GM12878 (cell line): Measurements from ENCODE around the gene ZC3H6. TPM values are rescaled to one million over a fixed set of nuclear protein-coding genes. Genes with fewer than 3 reads are reported as not detected.
"Not testable (repeated sequence)": the region's sequence is repeated elsewhere in the genome, so short reads cannot be mapped to it uniquely, and the experiment has no call there.

Experiments
- ATAC-seq: fragments of 200-7000 bp; cut with Tn5 transposase; 3 replicates; pipeline ENCODE4 v1.9.1; 2020; ENCODE audit warnings: mild to moderate bottlenecking, moderate library complexity
- BruUV-seq: library from RNA; stranded (reverse); fragments of 400-500 nt; replicated peaks from 2 replicates; lab custom pipeline; 2021; lab: Mats Ljungman, UMichigan
- CTCF ChIA-PET: fragments of 300-600 bp; sonication (Branson Sonifier 250); formaldehyde crosslinking; extraction: SDS; loops from one replicate; lab custom pipeline; 2021; ENCODE audit warnings: inconsistent platforms; lab: Yijun Ruan, JAX
- POLR2A ChIA-PET: fragments of 350-600 bp; formaldehyde crosslinking; extraction: SDS; loops from one replicate; lab custom pipeline; 2021; ENCODE audit warnings: inconsistent platforms; lab: Charles Lee
- RAD21 ChIA-PET: fragments of 300-600 bp; sonication (Branson Sonifier 250); formaldehyde crosslinking; loops from one replicate; lab custom pipeline; 2023; ENCODE audit warnings: antibody characterized with exemption; ENCODE audit not compliant: unreplicated experiment; lab: Charles Lee
- SMC1A ChIA-PET: fragments of 300-600 bp; sonication (Branson Sonifier 250); formaldehyde crosslinking; loops from one replicate; lab custom pipeline; 2023; ENCODE audit not compliant: unreplicated experiment, uncharacterized antibody; lab: Charles Lee
- DNase-seq: peaks from one replicate; pipeline ENCODE4 v3.0.0-alpha.2; 2011; ENCODE audit warnings: low read depth, low spot score
- FAIRE-seq: peaks from 3 replicates; lab custom pipeline; 2011; peaks lifted over from hg19 to GRCh38; lab: Jason Lieb, UNC
- H2AFZ ChIP-seq: 2 replicates; pipeline ENCODE4 v1.6.0; 2011; ENCODE audit warnings: low read depth, low read length, control low read depth; ENCODE audit not compliant: control insufficient read depth
- H3K27ac ChIP-seq: 2 replicates; pipeline ENCODE4 v1.5.1; 2011; ENCODE audit warnings: control low read depth; ENCODE audit not compliant: control insufficient read depth, insufficient read depth
- H3K27me3 ChIP-seq, 2 experiments: replicated peaks in 1 of 2; 2 replicates each; pipeline versions ENCODE4 v1.6.0 to v1.6.1; 2011; ENCODE audit warnings: low read length in 1 of 2; ENCODE audit not compliant: control insufficient read depth in 2 of 2, insufficient read depth in 2 of 2
- H3K36me3 ChIP-seq, 2 experiments: 2 replicates each; pipeline ENCODE4 v1.5.1; 2011; ENCODE audit warnings: low read length in 1 of 2; ENCODE audit not compliant: control insufficient read depth in 2 of 2, insufficient read depth in 2 of 2
- H3K4me1 ChIP-seq: 2 replicates; pipeline ENCODE4 v1.6.1; 2011; ENCODE audit warnings: mild to moderate bottlenecking, low read length, moderate library complexity, mixed read lengths; ENCODE audit not compliant: control insufficient read depth, insufficient read depth
- H3K4me2 ChIP-seq: 2 replicates; pipeline ENCODE4 v1.6.0; 2011; ENCODE audit warnings: control low read depth; ENCODE audit not compliant: control insufficient read depth, insufficient read depth
- H3K4me3 ChIP-seq: fragments of 200-600 bp; sonication (generic); 2 replicates; pipeline ENCODE4 v1.5.1; 2016
- H3K79me2 ChIP-seq: 2 replicates; pipeline ENCODE4 v1.6.0; 2011; ENCODE audit warnings: low read length; ENCODE audit not compliant: control insufficient read depth, insufficient read depth
- H3K9ac ChIP-seq: 2 replicates; pipeline ENCODE4 v1.8.0; 2011; ENCODE audit warnings: low read length, control low read depth, mixed read lengths; ENCODE audit not compliant: control insufficient read depth, insufficient read depth
- H3K9me3 ChIP-seq: replicated peaks from 3 replicates; pipeline ENCODE4 v1.5.1; 2011; ENCODE audit warnings: mild to moderate bottlenecking, low read length; ENCODE audit not compliant: control insufficient read depth, insufficient read depth
- H4K20me1 ChIP-seq: 2 replicates; pipeline ENCODE4 v1.6.0; 2011; ENCODE audit not compliant: control insufficient read depth, insufficient read depth
- CBFB ChIP-seq: IDR thresholded peaks from 2 replicates; pipeline ENCODE4 v1.6.1; 2016; ENCODE audit warnings: antibody characterized with exemption, low read depth
- E4F1 ChIP-seq: fragments of 450-650 bp; IDR thresholded peaks from 2 replicates; pipeline ENCODE4 v1.6.1; 2018; ENCODE audit warnings: borderline replicate concordance, mild to moderate bottlenecking; ENCODE audit not compliant: partially characterized antibody
- EGR1 ChIP-seq, 2 experiments: IDR thresholded peaks; 1 replicate in 1 of 2; 2 replicates in 1 of 2; pipeline ENCODE4 v1.6.1; 2011 to 2012; ENCODE audit warnings: low read depth in 2 of 2, low read length in 2 of 2, borderline replicate concordance in 1 of 2, mild to moderate bottlenecking in 1 of 2, moderate library complexity in 1 of 2
- NFXL1 ChIP-seq: fragments of 450-650 bp; IDR thresholded peaks from 2 replicates; pipeline ENCODE4 v1.6.1; 2017; ENCODE audit warnings: antibody characterized with exemption, mild to moderate bottlenecking, borderline replicate concordance
- WGBS: methylation state at CpG from one replicate; pipeline ENCODE4 v1.1.6; 2016; ENCODE audit warnings: low lambda C conversion rate; ENCODE audit not compliant: insufficient replicate concordance, insufficient coverage; ENCODE audit errors: missing lambda C conversion rate; 5-methylcytosine and 5-hydroxymethylcytosine counted together
- in situ Hi-C: fragments of 300-500 bp; cut with MboI; formaldehyde crosslinking; loops from 9 replicates; pipeline ENCODE4 v1.14.3; 2018; ENCODE audit warnings: mixed read lengths
- intact Hi-C: fragments of 100-400 bp; cut with micrococcal nuclease; formaldehyde crosslinking; loops from one replicate; pipeline ENCODE4 v1.14.2; 2022; ENCODE audit not compliant: unreplicated experiment
- polyA plus RNA-seq, 11 experiments: library from polyadenylated mRNA; depleted of rRNA in 4 of 11; unstranded in 6 of 11; stranded (reverse) in 5 of 11; fragments of >200 nt; fragmentation: Nextera tagmentation in 4 of 11; fragmentation: Illumina TruSeq in 1 of 11; extraction: Ambion mirVana in 4 of 11; extraction: Trizol in 1 of 11; gene quantifications; 1 replicate in 1 of 11; 2 replicates in 10 of 11; pipeline versions ENCODE4 v1.2.1 to v1.2.3, GENCODE V29; 2011 to 2016; ENCODE audit warnings: inconsistent platforms in 2 of 11, missing spikeins in 2 of 11, low read depth in 1 of 11
- total RNA-seq, 4 experiments: library from RNA; depleted of rRNA in 3 of 4; stranded (reverse); fragments of >200 nt in 3 of 4; fragmentation: Illumina TruSeq in 1 of 4; extraction: Trizol in 1 of 4; gene quantifications; 2 replicates each; pipeline versions ENCODE4 v1.2.1 to v1.2.3, GENCODE V29; 2013 to 2021
- TF ChIP-seq, protein P1 (sequence below): IDR thresholded peaks from 2 replicates; pipeline ENCODE4 v1.6.1; 2012; ENCODE audit warnings: mild to moderate bottlenecking, low read depth, low read length
- TF ChIP-seq, protein P2 (sequence below): fragments of 150-350 bp; IDR thresholded peaks from 2 replicates; pipeline ENCODE4 v1.6.1; 2016; ENCODE audit warnings: low read depth, low read length

The ZC3H6 gene
- total and polyA plus RNA-seq, 10 of the 15 experiments (the other 5 are each of a cell fraction or from before 2014, with no cell fraction given) = 0.53 to 4.7 (median 1.9) TPM

GRCh38 chr2:112283535-112283934 is 8.1 kb downstream of the ZC3H6 start:
- FAIRE-seq, DNase-seq, BruUV-seq, H3K27me3 ChIP-seq, H2AFZ ChIP-seq, H3K4me2 ChIP-seq, H3K36me3 ChIP-seq, POLR2A ChIA-PET, in situ Hi-C loops, H3K9ac ChIP-seq, RAD21 ChIA-PET, H4K20me1 ChIP-seq, H3K9me3 ChIP-seq, SMC1A ChIA-PET, H3K27ac ChIP-seq, intact Hi-C loops, ATAC-seq, H3K4me3 ChIP-seq, H3K4me1 ChIP-seq, H3K79me2 ChIP-seq: not testable (repeated sequence)
- 94% methylated on average over 2 of the region's 2 CpGs for WGBS
- CTCF ChIA-PET = interaction anchor here (0.7 kb wide), 1 partner anchor 30 kb away, joined by 3 read pairs; no protein-coding TSS in a partner anchor

DNA sequence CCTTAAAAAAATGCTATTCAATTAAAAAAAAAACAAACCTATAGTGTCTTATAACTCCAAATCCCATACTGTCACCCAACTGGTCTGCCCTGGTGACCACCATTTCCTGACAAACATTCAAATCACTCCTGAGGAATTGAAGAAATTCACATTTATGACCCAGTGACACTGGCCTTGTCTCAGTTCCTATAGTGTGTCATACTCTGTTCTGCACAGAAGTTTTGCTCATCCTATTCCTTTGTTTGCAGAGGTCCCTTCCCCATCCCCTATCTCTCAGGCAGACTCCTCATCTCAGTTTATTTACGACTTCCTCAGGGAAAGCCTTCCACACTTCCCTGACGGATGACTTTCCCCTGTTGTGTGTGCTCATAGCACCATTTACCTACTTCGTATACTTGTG is 14.7 kb downstream of the ZC3H6 start:
- Histone ChIP-seq H3K9me3 (no peaks in the 10 kb centered on the region), H3K27ac (no peak overlapping the region), H3K79me2 (no peaks in the 10 kb centered on the region), H4K20me1 (no peaks in the 10 kb centered on the region), H3K4me3 (no peak overlapping the region), H3K9ac (no peak overlapping the region), H3K36me3 (no peaks in the 10 kb centered on the region), H3K4me1 (no peaks in the 10 kb centered on the region), H3K4me2 (no peak overlapping the region), H2AFZ (no peak overlapping the region), H3K27me3 (no peaks in the 10 kb centered on the region)
- RAD21 ChIA-PET = no interaction called here
- ATAC-seq (no peak), DNase-seq (no peak), FAIRE-seq (no peak)
- intact Hi-C loops = no loop called here
- POLR2A ChIA-PET = no interaction called here
- BruUV-seq = no TSS peak
- SMC1A ChIA-PET = no interaction called here
- CTCF ChIA-PET = interaction anchor here (1.6 kb wide), 1 partner anchor 31 kb away, joined by 5 read pairs; no protein-coding TSS in a partner anchor
- WGBS = 58% methylated on average over 3 of the region's 3 CpGs
- in situ Hi-C loops = no loop called here
- TF ChIP-seq, protein P1, sequence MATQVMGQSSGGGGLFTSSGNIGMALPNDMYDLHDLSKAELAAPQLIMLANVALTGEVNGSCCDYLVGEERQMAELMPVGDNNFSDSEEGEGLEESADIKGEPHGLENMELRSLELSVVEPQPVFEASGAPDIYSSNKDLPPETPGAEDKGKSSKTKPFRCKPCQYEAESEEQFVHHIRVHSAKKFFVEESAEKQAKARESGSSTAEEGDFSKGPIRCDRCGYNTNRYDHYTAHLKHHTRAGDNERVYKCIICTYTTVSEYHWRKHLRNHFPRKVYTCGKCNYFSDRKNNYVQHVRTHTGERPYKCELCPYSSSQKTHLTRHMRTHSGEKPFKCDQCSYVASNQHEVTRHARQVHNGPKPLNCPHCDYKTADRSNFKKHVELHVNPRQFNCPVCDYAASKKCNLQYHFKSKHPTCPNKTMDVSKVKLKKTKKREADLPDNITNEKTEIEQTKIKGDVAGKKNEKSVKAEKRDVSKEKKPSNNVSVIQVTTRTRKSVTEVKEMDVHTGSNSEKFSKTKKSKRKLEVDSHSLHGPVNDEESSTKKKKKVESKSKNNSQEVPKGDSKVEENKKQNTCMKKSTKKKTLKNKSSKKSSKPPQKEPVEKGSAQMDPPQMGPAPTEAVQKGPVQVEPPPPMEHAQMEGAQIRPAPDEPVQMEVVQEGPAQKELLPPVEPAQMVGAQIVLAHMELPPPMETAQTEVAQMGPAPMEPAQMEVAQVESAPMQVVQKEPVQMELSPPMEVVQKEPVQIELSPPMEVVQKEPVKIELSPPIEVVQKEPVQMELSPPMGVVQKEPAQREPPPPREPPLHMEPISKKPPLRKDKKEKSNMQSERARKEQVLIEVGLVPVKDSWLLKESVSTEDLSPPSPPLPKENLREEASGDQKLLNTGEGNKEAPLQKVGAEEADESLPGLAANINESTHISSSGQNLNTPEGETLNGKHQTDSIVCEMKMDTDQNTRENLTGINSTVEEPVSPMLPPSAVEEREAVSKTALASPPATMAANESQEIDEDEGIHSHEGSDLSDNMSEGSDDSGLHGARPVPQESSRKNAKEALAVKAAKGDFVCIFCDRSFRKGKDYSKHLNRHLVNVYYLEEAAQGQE = no peak
- no peak for TF ChIP-seq NFXL1
- TF ChIP-seq, protein P2, sequence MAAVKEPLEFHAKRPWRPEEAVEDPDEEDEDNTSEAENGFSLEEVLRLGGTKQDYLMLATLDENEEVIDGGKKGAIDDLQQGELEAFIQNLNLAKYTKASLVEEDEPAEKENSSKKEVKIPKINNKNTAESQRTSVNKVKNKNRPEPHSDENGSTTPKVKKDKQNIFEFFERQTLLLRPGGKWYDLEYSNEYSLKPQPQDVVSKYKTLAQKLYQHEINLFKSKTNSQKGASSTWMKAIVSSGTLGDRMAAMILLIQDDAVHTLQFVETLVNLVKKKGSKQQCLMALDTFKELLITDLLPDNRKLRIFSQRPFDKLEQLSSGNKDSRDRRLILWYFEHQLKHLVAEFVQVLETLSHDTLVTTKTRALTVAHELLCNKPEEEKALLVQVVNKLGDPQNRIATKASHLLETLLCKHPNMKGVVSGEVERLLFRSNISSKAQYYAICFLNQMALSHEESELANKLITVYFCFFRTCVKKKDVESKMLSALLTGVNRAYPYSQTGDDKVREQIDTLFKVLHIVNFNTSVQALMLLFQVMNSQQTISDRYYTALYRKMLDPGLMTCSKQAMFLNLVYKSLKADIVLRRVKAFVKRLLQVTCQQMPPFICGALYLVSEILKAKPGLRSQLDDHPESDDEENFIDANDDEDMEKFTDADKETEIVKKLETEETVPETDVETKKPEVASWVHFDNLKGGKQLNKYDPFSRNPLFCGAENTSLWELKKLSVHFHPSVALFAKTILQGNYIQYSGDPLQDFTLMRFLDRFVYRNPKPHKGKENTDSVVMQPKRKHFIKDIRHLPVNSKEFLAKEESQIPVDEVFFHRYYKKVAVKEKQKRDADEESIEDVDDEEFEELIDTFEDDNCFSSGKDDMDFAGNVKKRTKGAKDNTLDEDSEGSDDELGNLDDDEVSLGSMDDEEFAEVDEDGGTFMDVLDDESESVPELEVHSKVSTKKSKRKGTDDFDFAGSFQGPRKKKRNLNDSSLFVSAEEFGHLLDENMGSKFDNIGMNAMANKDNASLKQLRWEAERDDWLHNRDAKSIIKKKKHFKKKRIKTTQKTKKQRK = no peak
- TF ChIP-seq CBFB = no peak
- TF ChIP-seq EGR1 (IDR thresholded peaks at IDR 0.05; ENCODE audit: borderline replicate concordance in 1 of 2, low read depth in 2 of 2, low read length in 2 of 2) = no peak
- TF ChIP-seq E4F1 = no peak
